ENCODE results near the gene TRANK1.

The TRANK1 gene

GRCh38 chr3:36911990-36912804 lies 32.7 kb downstream of the TRANK1 start:
- peak; percentile 86 for ATAC-seq

GRCh38 chr3:36909666-36910065 lies 35.2 kb downstream of the TRANK1 start:
- no peak for ATAC-seq
- TF ChIP-seq POU6F1 (CRISPR knock-in tag; IDR thresholded peaks at IDR 0.05; ENCODE audit: borderline replicate concordance, low read depth) (no peak), ZC3H10 (CRISPR knock-in tag; IDR thresholded peaks at IDR 0.05) (no peak), PPARA (CRISPR knock-in tag; IDR thresholded peaks at IDR 0.05; ENCODE audit: borderline replicate concordance) (no peak), SNAI2 (CRISPR knock-in tag; IDR thresholded peaks at IDR 0.05) (no peak), TOX (CRISPR knock-in tag; IDR thresholded peaks at IDR 0.05; ENCODE audit: borderline replicate concordance) (no peak), TSHZ2 (CRISPR knock-in tag; IDR thresholded peaks at IDR 0.05) (no peak), ZNF565 (CRISPR knock-in tag; conservative IDR thresholded peaks at IDR 0.05; ENCODE audit: low read depth) (no peak), ZNF70 (CRISPR knock-in tag; IDR thresholded peaks at IDR 0.05) (no peak), ZNF8 (CRISPR knock-in tag; IDR thresholded peaks at IDR 0.05) (no peak)

More at GRCh38 chr3:36911990-36912804, 32.7 kb downstream of the TRANK1 start:
- TF ChIP-seq ARNTL (CRISPR knock-in tag; IDR thresholded peaks at IDR 0.05; ENCODE audit: borderline replicate concordance, low read depth), result no peak
- no peak for TF ChIP-seq ISL1 (CRISPR knock-in tag; IDR thresholded peaks at IDR 0.05)
- no peak for TF ChIP-seq ESRRG (CRISPR knock-in tag; IDR thresholded peaks at IDR 0.05)
- no peak for TF ChIP-seq OSR1 (CRISPR knock-in tag; IDR thresholded peaks at IDR 0.05)
- TF ChIP-seq PPARA (CRISPR knock-in tag; IDR thresholded peaks at IDR 0.05; ENCODE audit: borderline replicate concordance), result no peak
- TF ChIP-seq ZC3H10 (CRISPR knock-in tag; IDR thresholded peaks at IDR 0.05), result no peak
- no peak for TF ChIP-seq PATZ1 (CRISPR knock-in tag; IDR thresholded peaks at IDR 0.05; ENCODE audit: borderline replicate concordance)
- no peak for TF ChIP-seq POU6F1 (CRISPR knock-in tag; IDR thresholded peaks at IDR 0.05; ENCODE audit: borderline replicate concordance, low read depth)
- no peak for TF ChIP-seq ZFP30 (CRISPR knock-in tag; IDR thresholded peaks at IDR 0.05)
- TF ChIP-seq SNAI2 (CRISPR knock-in tag; IDR thresholded peaks at IDR 0.05), result no peak
- no peak for TF ChIP-seq TSHZ2 (CRISPR knock-in tag; IDR thresholded peaks at IDR 0.05)
- TF ChIP-seq ZFP3 (CRISPR knock-in tag; IDR thresholded peaks at IDR 0.05), result no peak
- TF ChIP-seq BACH2 (CRISPR knock-in tag; IDR thresholded peaks at IDR 0.05; ENCODE audit: borderline replicate concordance), result no peak
- TF ChIP-seq TCF4 (CRISPR knock-in tag; IDR thresholded peaks at IDR 0.05; ENCODE audit: borderline replicate concordance), result no peak
- no peak for TF ChIP-seq GLIS3 (CRISPR knock-in tag; IDR thresholded peaks at IDR 0.05)
- no peak for TF ChIP-seq RARB (CRISPR knock-in tag; IDR thresholded peaks at IDR 0.05)
- no peak for TF ChIP-seq ZNF70 (CRISPR knock-in tag; IDR thresholded peaks at IDR 0.05)
- no peak for TF ChIP-seq CSRNP3 (CRISPR knock-in tag; IDR thresholded peaks at IDR 0.05)

All from SK-N-SH treated with all-trans-retinoic acid at 6 μM for 48 hours (cell line).